Gastroesophageal sphincter (tissue), 4 donors: ENCODE measurements around the gene NUP160. TPM values are rescaled to one million over a fixed set of nuclear protein-coding genes. Genes with fewer than 3 reads are reported as not detected.

Source experiments
- ATAC-seq: fragments of 150-250 bp; one replicate; pipeline ENCODE4 v1.9.1; 2016; ENCODE audit warnings: mild to moderate bottlenecking, moderate library complexity
- H3K27ac ChIP-seq, 4 donors: fragments of 200-600 bp; sonication (generic) in 3 of 4; 1 replicate in 3 of 4; 2 replicates in 1 of 4; pipeline ENCODE4 v1.5.1; 2016 to 2019
- H3K27me3 ChIP-seq: fragments of 200-600 bp; sonication (generic); one replicate; pipeline ENCODE4 v1.5.1; 2019
- H3K36me3 ChIP-seq, 2 donors: fragments of 200-600 bp; sonication (generic); one replicate each; pipeline ENCODE4 v1.5.1; 2019; ENCODE audit warnings: control low read depth in 1 of 2
- H3K4me1 ChIP-seq, 3 donors: fragments of 200-600 bp; sonication (generic); 1 replicate in 2 of 3; 2 replicates in 1 of 3; pipeline ENCODE4 v1.5.1; 2016 to 2019; ENCODE audit warnings: control low read depth in 2 of 3
- H3K4me3 ChIP-seq, 2 donors: fragments of 200-600 bp; sonication (generic); one replicate each; pipeline ENCODE4 v1.5.1; 2019; ENCODE audit warnings: mild to moderate bottlenecking in 1 of 2, moderate library complexity in 1 of 2
- H3K9me3 ChIP-seq, 3 donors: fragments of 200-600 bp; sonication (generic); one replicate each; pipeline ENCODE4 v1.5.1; 2017 to 2019; ENCODE audit warnings: control low read depth in 2 of 3
- CTCF ChIP-seq, 4 experiments: fragments of 200-600 bp in 2 of 4; fragments of 450-650 bp in 2 of 4; sonication (generic) in 1 of 4; IDR thresholded peaks; one replicate each; pipeline ENCODE4 v1.5.1; 2017 to 2019; ENCODE audit warnings: antibody characterized with exemption in 4 of 4, mild to moderate bottlenecking in 2 of 4, moderate library complexity in 2 of 4
- EP300 ChIP-seq: sonication (generic); formaldehyde crosslinking; IDR thresholded peaks from one replicate; pipeline ENCODE4 v1.6.1; 2017; ENCODE audit warnings: antibody characterized with exemption, mild to moderate bottlenecking
- POLR2A ChIP-seq, 2 donors: fragments of 450-650 bp; IDR thresholded peaks; one replicate each; pipeline ENCODE4 v1.6.1; 2017; ENCODE audit warnings: antibody characterized with exemption in 2 of 2, mild to moderate bottlenecking in 2 of 2, moderate library complexity in 1 of 2
- POLR2AphosphoS5 ChIP-seq: sonication (generic); formaldehyde crosslinking; IDR thresholded peaks from one replicate; pipeline ENCODE4 v1.6.1; 2017; ENCODE audit warnings: antibody characterized with exemption
- WGBS, 2 donors: methylation state at CpG; one replicate each; pipeline ENCODE4 v1.1.5; 2018; ENCODE audit warnings: low coverage in 1 of 2; 5-methylcytosine and 5-hydroxymethylcytosine counted together
- total RNA-seq, 4 donors: library from RNA; depleted of rRNA; stranded (reverse); fragments of >200 nt; gene quantifications; one replicate each; pipeline ENCODE4 v1.1.0, GENCODE V29; 2016

The NUP160 gene
- total RNA-seq, 4 donors from 2014 or later = 15.7 to 34.2 (median 22.9) TPM

GRCh38 chr11:47864901-47865300 lies 16.8 kb upstream of the NUP160 start:
- ATAC-seq = no peak
- no peak for TF ChIP-seq CTCF (IDR thresholded peaks at IDR 0.05)
- TF ChIP-seq POLR2A (IDR thresholded peaks at IDR 0.05) = no peak
- TF ChIP-seq EP300 = no peak
- TF ChIP-seq POLR2AphosphoS5 = no peak
- no peak overlapping the region for H3K4me3 ChIP-seq
- no peaks in the 10 kb centered on the region for H3K27me3 ChIP-seq
- H3K36me3 ChIP-seq = no peaks in the 10 kb centered on the region
- H3K4me1 ChIP-seq = peaks cover 0 to 27% (median 3%) of the 10 kb centered on the region in 3 donors
- H3K9me3 ChIP-seq = no peaks in the 10 kb centered on the region
- peak overlapping the region in 2 of 4 donors; percentile 51 to 63 for H3K27ac ChIP-seq
- 38 to 39% methylated on average over 5 of the region's 5 CpGs for WGBS, 2 donors

GRCh38 chr11:47863898-47864430 lies 15.8 kb upstream of the NUP160 start:
- no peaks in the 10 kb centered on the region for H3K27me3 ChIP-seq
- H3K27ac ChIP-seq = peak overlapping the region in 3 of 4 donors; percentile 10 to 63 (median 51)
- H3K36me3 ChIP-seq = no peaks in the 10 kb centered on the region
- H3K4me3 ChIP-seq = no peak overlapping the region
- ATAC-seq = no peak
- no peaks in the 10 kb centered on the region for H3K9me3 ChIP-seq
- 89 to 90% methylated on average over 2 to 4 of the region's 4 CpGs for WGBS, 2 donors
- TF ChIP-seq EP300 = no peak
- no peak for TF ChIP-seq POLR2A (IDR thresholded peaks at IDR 0.05)
- no peak for TF ChIP-seq POLR2AphosphoS5
- no peak for TF ChIP-seq CTCF (IDR thresholded peaks at IDR 0.05)
- peaks cover 0 to 27% (median 3%) of the 10 kb centered on the region in 3 donors for H3K4me1 ChIP-seq

GRCh38 chr11:47863189-47863897 lies 15.2 kb upstream of the NUP160 start:
- 37 to 40% methylated on average over 4 of the region's 4 CpGs for WGBS, 2 donors
- H3K4me1 ChIP-seq = peaks cover 0 to 33% (median 3%) of the 10 kb centered on the region in 3 donors
- TF ChIP-seq POLR2AphosphoS5 (no peak), CTCF (IDR thresholded peaks at IDR 0.05) (no peak), POLR2A (IDR thresholded peaks at IDR 0.05) (no peak), EP300 (no peak)
- no peaks in the 10 kb centered on the region for H3K9me3 ChIP-seq
- peak; percentile 67 for ATAC-seq
- no peak overlapping the region for H3K4me3 ChIP-seq
- H3K27me3 ChIP-seq = no peaks in the 10 kb centered on the region
- peak overlapping the region in 3 of 4 donors; percentile 10 to 63 (median 51) for H3K27ac ChIP-seq
- H3K36me3 ChIP-seq = no peaks in the 10 kb centered on the region

- Histone ChIP-seq H3K9me3 (no peaks in the 10 kb centered on the region), H3K4me1 (peaks cover 0 to 44% (median 10%) of the 10 kb centered on the region in 3 donors), H3K36me3 (no peaks in the 10 kb centered on the region), H3K27me3 (no peaks in the 10 kb centered on the region), H3K27ac (no peak overlapping the region), H3K4me3 (no peak overlapping the region)
- no peak for TF ChIP-seq POLR2AphosphoS5
- no peak for TF ChIP-seq POLR2A (IDR thresholded peaks at IDR 0.05)
- TF ChIP-seq EP300 = no peak
- no peak for TF ChIP-seq CTCF (IDR thresholded peaks at IDR 0.05)
- WGBS, 2 donors = 59 to 84% methylated on average over 3 to 4 of the region's 4 CpGs
- no peak for ATAC-seq
Measured at GRCh38 chr11:47861728-47862127, 13.6 kb upstream of the NUP160 start.

DNA sequence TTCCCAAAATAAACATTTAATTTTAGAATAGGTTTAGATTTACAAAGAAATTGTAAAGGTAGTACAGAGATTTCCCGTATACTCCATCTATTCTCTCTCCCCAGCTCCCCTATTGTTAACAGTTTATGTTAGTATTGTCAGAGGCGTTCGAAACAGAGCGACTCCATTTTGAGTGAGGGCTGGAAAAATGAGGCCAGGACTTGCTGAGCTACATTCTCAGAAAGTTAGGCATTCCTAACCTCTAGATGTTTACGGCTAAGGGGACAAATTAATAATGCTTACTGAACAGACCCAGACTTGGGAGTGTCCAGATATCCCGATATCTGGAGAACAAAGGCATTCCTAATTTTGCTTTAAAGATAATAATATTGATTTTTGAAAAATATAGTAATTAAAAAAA lies 12.4 kb upstream of the NUP160 start:
- WGBS, 2 donors = 73 to 77% methylated on average over 6 of the region's 6 CpGs
- H3K36me3 ChIP-seq = no peaks in the 10 kb centered on the region
- H3K4me3 ChIP-seq = no peak overlapping the region
- no peak for TF ChIP-seq CTCF (IDR thresholded peaks at IDR 0.05)
- no peak for TF ChIP-seq POLR2AphosphoS5
- TF ChIP-seq EP300 = no peak
- TF ChIP-seq POLR2A (IDR thresholded peaks at IDR 0.05) = no peak
- peaks cover 0 to 43% (median 10%) of the 10 kb centered on the region in 3 donors for H3K4me1 ChIP-seq
- H3K9me3 ChIP-seq = no peaks in the 10 kb centered on the region
- no peak for ATAC-seq
- H3K27me3 ChIP-seq = no peaks in the 10 kb centered on the region
- H3K27ac ChIP-seq = no peak overlapping the region
